Activated naive CD4-positive, alpha-beta T cell treated with anti-CD3 and anti-CD28 coated beads for 36 hours (primary cell): Measurements from ENCODE around the gene TAF5L. TPM values are rescaled to one million over a fixed set of nuclear protein-coding genes. Genes with fewer than 3 reads are reported as not detected.
A peak's percentile ranks its signal among the peaks of the same experiment; 100 is the strongest.
"Not testable (repeated sequence)": the region's sequence is repeated elsewhere in the genome, so short reads cannot be mapped to it uniquely, and the experiment has no call there.

ENCODE experiments used
- CTCF ChIA-PET: fragments of 350-600 bp; sonication (Branson Sonifier 250); formaldehyde crosslinking; loops from one replicate; lab custom pipeline; 2021; ENCODE audit warnings: antibody characterized with exemption; lab: Charles Lee
- DNase-seq: peaks from one replicate; pipeline ENCODE4 v3.0.0-alpha.2; 2020
- H3K27ac Mint-ChIP-seq: one replicate; pipeline ENCODE4 v1.8.0; 2021; ENCODE audit warnings: mild to moderate bottlenecking, mixed read lengths
- H3K27me3 Mint-ChIP-seq: one replicate; pipeline ENCODE4 v1.8.0; 2021; ENCODE audit warnings: low read depth, mixed read lengths
- H3K36me3 Mint-ChIP-seq: one replicate; pipeline ENCODE4 v1.8.0; 2021; ENCODE audit warnings: low read depth, mixed read lengths
- H3K4me1 Mint-ChIP-seq: one replicate; pipeline ENCODE4 v1.8.0; 2021; ENCODE audit warnings: low read depth, mixed read lengths
- H3K4me3 Mint-ChIP-seq: one replicate; pipeline ENCODE4 v1.8.0; 2021; ENCODE audit warnings: mild to moderate bottlenecking, moderate library complexity, mixed read lengths
- H3K9me3 Mint-ChIP-seq: one replicate; pipeline ENCODE4 v1.8.0; 2021; ENCODE audit warnings: mixed read lengths
- intact Hi-C: fragments of 100-400 bp; cut with micrococcal nuclease; formaldehyde crosslinking; loops from one replicate; pipeline ENCODE4 v1.15.1; 2023
- total RNA-seq, 2 experiments: library from RNA; stranded (reverse); gene quantifications; one replicate each; pipeline ENCODE4 v1.2.3, GENCODE V29; 2021

The TAF5L gene
- total RNA-seq, 2 experiments from 2014 or later, result 10.3 TPM

DNA sequence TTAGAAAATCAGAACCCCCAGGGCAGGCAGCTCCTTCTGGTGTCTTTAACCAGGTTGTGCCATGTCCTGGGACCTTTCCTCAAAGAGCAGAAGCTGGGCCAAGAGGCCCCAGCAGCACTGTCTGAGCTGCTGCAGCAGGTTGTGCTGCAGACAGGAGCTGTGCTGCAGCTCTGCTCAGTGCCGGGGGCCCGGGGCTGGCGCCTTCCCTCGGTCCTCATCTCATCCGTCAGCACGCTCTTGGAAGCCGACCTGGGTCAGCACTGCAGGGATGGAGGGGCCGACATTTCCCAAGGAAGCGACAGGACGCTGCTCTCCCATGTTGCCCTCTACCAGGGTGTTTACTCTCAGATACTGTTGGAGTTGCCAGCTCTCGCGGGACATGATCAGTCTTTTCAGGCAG lies 11.8 kb upstream of the TAF5L start:
- Mint-ChIP-seq H3K27me3 (no peaks in the 10 kb centered on the region), H3K9me3 (no peaks in the 10 kb centered on the region), H3K4me1 (peaks cover 4% of the 10 kb centered on the region), H3K36me3 (peaks cover 32% of the 10 kb centered on the region), H3K27ac (no peak overlapping the region), H3K4me3 (no peak overlapping the region)
- CTCF ChIA-PET, result interaction anchor here (0.6 kb wide), 1 partner anchor 11 kb away, joined by 3 read pairs; no protein-coding TSS in a partner anchor
- no peak for DNase-seq
- intact Hi-C loops, result no loop called here

DNA sequence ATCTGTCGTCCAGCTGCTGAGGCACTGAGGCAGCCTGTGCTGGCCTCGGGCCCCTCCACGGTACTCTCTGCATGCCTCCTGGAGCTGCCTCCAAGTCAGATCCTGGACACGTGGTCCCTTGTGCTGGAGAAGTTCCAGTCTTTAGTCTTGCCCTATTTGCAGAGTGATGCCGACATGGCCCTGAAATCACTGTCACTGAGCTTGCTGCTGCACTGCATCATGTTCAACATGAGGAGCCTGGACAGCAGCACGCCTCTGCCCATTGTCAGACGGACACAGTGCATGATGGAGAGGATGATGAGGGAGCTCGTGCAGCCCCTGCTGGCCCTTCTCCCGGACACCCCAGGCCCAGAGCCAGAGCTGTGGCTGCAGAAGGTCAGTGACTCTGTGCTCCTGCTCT lies 10.1 kb upstream of the TAF5L start:
- no peak for DNase-seq
- Mint-ChIP-seq H3K36me3 (peaks cover 41% of the 10 kb centered on the region), H3K27me3 (no peaks in the 10 kb centered on the region), H3K27ac (no peak overlapping the region), H3K4me3 (no peak overlapping the region), H3K9me3 (no peaks in the 10 kb centered on the region), H3K4me1 (peaks cover 10% of the 10 kb centered on the region)
- intact Hi-C loops, result no loop called here
- CTCF ChIA-PET, result no interaction called here

DNA sequence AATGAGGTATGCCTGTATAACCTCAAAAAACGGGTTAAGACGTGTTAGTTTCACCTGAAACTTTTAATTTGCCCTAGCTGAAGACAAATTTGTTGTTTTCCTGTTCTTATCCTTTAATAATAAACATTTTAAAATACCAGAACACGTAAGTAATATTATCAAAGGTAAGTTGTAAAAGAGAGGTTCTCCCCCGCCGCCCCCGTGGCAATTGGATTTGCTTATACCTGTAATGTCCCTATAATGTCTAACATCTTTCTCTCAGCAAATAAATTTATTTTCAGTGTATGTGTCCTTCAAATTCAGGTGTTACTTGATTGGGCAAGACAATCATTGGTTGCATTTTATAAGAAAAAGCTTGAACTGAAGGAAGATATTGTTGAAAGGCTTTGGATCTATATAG lies 6.0 kb upstream of the TAF5L start:
- no peaks in the 10 kb centered on the region for H3K27me3 Mint-ChIP-seq
- CTCF ChIA-PET, result interaction anchor here (0.7 kb wide), 1 partner anchor 17 kb away, joined by 5 read pairs; no protein-coding TSS in a partner anchor
- intact Hi-C loops, result no loop called here
- no peak overlapping the region for H3K27ac Mint-ChIP-seq
- H3K4me1 Mint-ChIP-seq, result peaks cover 32% of the 10 kb centered on the region
- no peak for DNase-seq
- H3K9me3 Mint-ChIP-seq, result no peaks in the 10 kb centered on the region
- no peak overlapping the region for H3K4me3 Mint-ChIP-seq
- peaks cover 40% of the 10 kb centered on the region for H3K36me3 Mint-ChIP-seq

DNA sequence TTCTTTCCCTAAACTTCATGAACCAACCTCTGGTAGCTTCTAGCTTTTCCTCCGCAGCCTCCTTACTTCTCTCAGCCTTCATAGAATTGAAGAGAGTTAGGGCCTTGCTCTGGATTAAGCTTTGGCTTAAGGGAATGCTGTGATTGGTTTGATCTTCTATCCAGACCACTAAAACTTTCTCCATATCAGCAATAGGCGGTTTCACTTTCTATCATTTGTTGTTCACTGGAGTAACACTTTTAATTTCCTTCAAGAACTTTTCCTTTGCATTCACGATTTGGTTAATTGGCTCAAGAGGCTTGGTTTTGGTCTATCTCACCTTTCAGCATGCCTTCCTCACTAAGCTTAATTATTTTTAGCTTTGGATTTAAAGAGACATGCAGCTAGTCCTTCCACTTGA lies 5.2 kb upstream of the TAF5L start:
- Mint-ChIP-seq H3K4me1 (peaks cover 30% of the 10 kb centered on the region), H3K4me3 (no peak overlapping the region), H3K36me3 (peaks cover 38% of the 10 kb centered on the region), H3K27me3 (no peaks in the 10 kb centered on the region), H3K27ac (no peak overlapping the region), H3K9me3 (no peaks in the 10 kb centered on the region)
- CTCF ChIA-PET, result interaction anchor here (0.6 kb wide), 1 partner anchor 130 kb away, joined by 4 read pairs; no protein-coding TSS in a partner anchor
- intact Hi-C loops, result no loop called here
- DNase-seq, result no peak

DNA sequence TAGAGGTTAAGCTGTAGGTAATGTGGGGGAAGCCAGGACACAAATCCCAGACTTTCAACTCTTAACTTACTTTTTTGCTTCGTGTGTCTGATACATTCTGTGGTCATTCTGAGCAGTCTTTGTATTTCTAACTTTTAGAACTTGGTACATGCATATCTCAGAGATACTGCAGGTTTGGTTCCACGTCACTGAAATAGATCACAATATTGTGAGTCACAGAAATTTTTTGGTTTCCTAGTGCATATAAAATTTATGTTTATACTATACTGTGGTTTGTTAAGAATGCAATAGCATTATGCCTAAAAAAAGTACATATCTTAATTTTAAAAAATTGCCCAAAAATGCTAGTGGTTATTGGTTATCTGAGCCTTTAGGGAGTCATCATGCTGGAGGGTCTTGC lies 3.3 kb upstream of the TAF5L start:
- Mint-ChIP-seq H3K9me3 (no peaks in the 10 kb centered on the region), H3K27ac (no peak overlapping the region), H3K4me3 (no peak overlapping the region), H3K4me1 (peaks cover 38% of the 10 kb centered on the region), H3K27me3 (no peaks in the 10 kb centered on the region), H3K36me3 (peaks cover 24% of the 10 kb centered on the region)
- CTCF ChIA-PET, result interaction anchor here (1.3 kb wide), 1 partner anchor 32 kb away, joined by 3 read pairs; no protein-coding TSS in a partner anchor
- intact Hi-C loops, result loop anchor here (10.0 kb wide), 1 partner anchor 1346 kb away; the partner anchor contains the start of genes ARV1 and TTC13
- DNase-seq, result no peak

DNA sequence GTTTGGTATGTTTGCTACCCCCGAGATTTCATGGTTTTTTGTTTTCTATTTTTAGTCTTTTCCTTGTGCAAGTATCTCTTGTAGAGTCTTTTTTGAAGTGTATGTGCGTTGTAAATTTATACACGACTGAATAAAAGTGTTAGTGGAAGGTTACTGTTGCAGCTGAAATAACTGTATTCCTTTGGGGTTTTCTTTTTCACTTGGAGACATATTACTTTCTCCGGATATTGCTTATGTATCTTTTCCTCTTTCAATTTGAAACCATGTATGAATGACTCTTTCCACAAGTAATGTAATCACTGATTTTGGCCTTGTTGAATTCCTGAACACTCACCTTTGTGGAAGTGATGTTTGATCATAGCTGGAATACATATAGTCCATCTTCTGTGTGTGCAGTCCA lies 1.1 kb upstream of the TAF5L start:
- Mint-ChIP-seq H3K9me3 (no peaks in the 10 kb centered on the region), H3K4me1 (peaks cover 55% of the 10 kb centered on the region), H3K27ac (peak overlapping the region; percentile 89), H3K36me3 (peaks cover 19% of the 10 kb centered on the region), H3K27me3 (no peaks in the 10 kb centered on the region), H3K4me3 (peak overlapping the region; percentile 99)
- intact Hi-C loops, result loop anchor here (2.0 to 10.0 kb wide), 3 partner anchors 374 to 1348 kb away; partner anchors contain the start of genes ARV1, COG2 and TTC13
- CTCF ChIA-PET, result interaction anchor here (0.6 to 1.5 kb wide), 3 partner anchors 11 to 679 kb away, joined by 3 to 5 read pairs (median 3); no protein-coding TSS in a partner anchor
- DNase-seq, result no peak

DNA sequence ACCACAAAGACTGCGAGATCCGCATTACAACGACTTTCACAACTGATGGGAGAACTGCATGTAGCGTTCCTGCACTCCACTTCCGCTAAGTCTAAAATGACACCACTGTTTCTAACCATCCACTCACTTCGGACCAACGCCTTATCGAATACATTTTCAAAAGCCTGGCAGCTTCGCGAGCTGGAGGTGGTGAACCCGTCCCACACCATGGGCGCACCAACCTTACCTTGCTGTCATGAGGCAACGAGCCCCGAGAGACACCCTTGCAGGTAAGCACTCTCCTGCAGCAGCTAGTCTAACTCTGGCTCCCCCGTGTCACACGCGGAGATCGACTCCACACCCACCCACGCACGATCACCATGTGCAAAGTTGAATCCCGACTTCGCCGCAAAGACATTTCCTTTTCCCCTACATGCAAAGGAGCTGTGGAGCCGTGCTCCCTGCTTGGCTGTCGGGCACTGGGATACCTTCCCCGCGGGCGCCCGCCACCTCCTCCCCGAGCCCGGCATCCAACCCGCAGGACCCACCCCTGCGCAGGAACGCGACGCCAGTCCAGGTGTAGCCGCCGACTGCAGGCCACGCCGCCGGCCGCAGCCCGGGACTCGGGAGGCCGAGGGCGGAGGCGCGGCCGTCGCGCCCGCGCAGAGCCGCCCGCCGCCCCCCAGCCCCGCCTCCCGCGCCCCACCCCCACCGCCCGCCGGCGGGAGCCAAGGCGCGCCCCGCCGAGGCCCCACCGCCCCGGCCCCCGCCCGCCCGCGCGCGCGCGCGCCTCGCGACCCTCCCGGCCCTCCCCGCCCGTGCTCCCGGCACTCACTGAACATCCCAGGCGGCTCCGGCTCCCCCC lies 629 bp downstream of the TAF5L start:
- intact Hi-C loops, result loop anchor here (10.0 kb wide), 1 partner anchor 1350 kb away; the partner anchor contains the start of genes ARV1 and TTC13
- H3K4me1 Mint-ChIP-seq, result peaks cover 53% of the 10 kb centered on the region
- peak; percentile 52 for DNase-seq
- peaks cover 14% of the 10 kb centered on the region for H3K36me3 Mint-ChIP-seq
- H3K27me3 Mint-ChIP-seq, result no peaks in the 10 kb centered on the region
- CTCF ChIA-PET, result no interaction called here
- H3K27ac Mint-ChIP-seq, result peak overlapping the region; percentile 82
- peak overlapping the region; percentile 91 for H3K4me3 Mint-ChIP-seq
- no peaks in the 10 kb centered on the region for H3K9me3 Mint-ChIP-seq

DNA sequence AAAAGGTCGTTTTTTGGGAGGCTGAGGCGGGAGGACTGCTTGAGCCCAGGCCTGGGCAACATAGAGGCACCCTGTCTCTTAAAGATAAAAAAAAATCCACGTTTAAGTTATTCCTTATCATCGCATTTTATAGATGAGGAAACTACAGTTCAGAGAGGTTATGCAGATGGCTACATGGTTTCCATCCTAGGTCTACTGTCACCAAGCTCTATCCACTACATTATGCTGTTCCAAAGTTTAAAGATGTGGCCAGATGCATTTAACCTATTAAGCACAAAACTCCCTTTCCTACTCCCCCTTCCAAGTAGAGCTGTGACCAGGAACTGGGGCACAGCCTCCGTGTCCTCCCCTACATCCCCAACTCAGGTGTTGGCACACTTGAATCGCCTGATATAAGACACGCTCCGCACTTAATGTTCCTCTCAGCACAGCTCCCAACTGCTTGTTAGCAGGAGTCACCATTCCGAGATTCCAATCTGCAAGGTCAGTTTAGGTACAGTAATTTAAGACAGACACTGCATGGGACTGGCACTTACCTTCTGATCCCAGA lies 1.3 kb downstream of the TAF5L start:
- peak overlapping the region; percentile 82 for H3K27ac Mint-ChIP-seq
- intact Hi-C loops, result loop anchor here (10.0 kb wide), 1 partner anchor 1350 kb away; the partner anchor contains the start of genes ARV1 and TTC13
- peaks cover 54% of the 10 kb centered on the region for H3K4me1 Mint-ChIP-seq
- peak overlapping the region; percentile 91 for H3K4me3 Mint-ChIP-seq
- CTCF ChIA-PET, result interaction anchor here (1.2 kb wide), 1 partner anchor 66 kb away, joined by 8 read pairs; the partner anchor contains the start of gene ABCB10
- H3K27me3 Mint-ChIP-seq, result no peaks in the 10 kb centered on the region
- no peaks in the 10 kb centered on the region for H3K9me3 Mint-ChIP-seq
- peaks cover 8% of the 10 kb centered on the region for H3K36me3 Mint-ChIP-seq
- DNase-seq, result no peak

DNA sequence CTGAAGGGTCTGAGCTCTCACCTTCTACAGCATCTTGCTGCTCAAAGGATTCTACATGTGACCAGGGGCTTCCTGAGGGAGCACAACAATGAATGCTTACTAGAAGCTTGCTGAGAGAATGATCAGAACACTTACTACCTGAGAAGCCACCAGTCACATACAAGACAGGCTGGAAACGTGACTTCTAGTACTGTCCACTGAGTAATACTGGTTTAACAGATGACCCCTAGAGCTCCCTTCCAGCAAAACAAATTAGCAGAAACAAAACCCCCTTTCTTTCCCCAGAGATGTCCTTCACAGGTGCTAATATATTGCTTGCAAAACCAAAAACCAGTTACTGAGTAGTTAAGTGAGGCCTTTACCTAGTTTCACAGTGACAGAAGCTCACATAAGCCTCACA lies 2.1 kb downstream of the TAF5L start:
- no peak overlapping the region for H3K27ac Mint-ChIP-seq
- CTCF ChIA-PET, result interaction anchor here (1.2 kb wide), 1 partner anchor 65 kb away, joined by 8 read pairs; the partner anchor contains the start of gene ABCB10
- H3K4me1 Mint-ChIP-seq, result peaks cover 56% of the 10 kb centered on the region
- H3K9me3 Mint-ChIP-seq, result no peaks in the 10 kb centered on the region
- intact Hi-C loops, result loop anchor here (10.0 kb wide), 1 partner anchor 1351 kb away; the partner anchor contains the start of genes ARV1 and TTC13
- no peaks in the 10 kb centered on the region for H3K27me3 Mint-ChIP-seq
- peak overlapping the region; percentile 32 for H3K4me3 Mint-ChIP-seq
- DNase-seq, result no peak
- peaks cover 5% of the 10 kb centered on the region for H3K36me3 Mint-ChIP-seq

DNA sequence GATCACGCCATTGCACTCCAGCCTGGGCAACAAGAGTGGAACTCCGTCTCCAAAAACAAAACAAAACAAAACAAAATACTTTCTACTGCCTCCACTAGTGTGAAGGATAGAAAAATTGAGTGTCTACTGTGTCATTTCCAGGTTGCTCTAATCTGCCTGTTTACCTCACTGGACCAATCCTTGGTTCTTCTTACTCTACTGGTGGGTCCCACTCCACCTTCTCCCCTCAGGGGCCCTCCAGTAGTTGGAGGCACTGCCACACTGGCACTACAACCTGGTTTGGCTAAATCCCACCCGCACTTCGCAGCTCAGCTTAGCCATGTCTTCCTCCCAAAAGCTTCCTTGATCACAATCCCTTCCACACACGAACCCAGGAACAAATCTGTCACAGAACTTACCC lies 2.7 kb downstream of the TAF5L start:
- intact Hi-C loops, result loop anchor here (10.0 kb wide), 1 partner anchor 1352 kb away; the partner anchor contains the start of genes ARV1 and TTC13
- Mint-ChIP-seq H3K4me1 (peaks cover 56% of the 10 kb centered on the region), H3K27me3 (no peaks in the 10 kb centered on the region), H3K4me3 (no peak overlapping the region), H3K27ac (no peak overlapping the region), H3K9me3 (no peaks in the 10 kb centered on the region), H3K36me3 (no peaks in the 10 kb centered on the region)
- DNase-seq, result no peak
- CTCF ChIA-PET, result interaction anchor here (1.2 kb wide), 1 partner anchor 64 kb away, joined by 8 read pairs; the partner anchor contains the start of gene ABCB10

DNA sequence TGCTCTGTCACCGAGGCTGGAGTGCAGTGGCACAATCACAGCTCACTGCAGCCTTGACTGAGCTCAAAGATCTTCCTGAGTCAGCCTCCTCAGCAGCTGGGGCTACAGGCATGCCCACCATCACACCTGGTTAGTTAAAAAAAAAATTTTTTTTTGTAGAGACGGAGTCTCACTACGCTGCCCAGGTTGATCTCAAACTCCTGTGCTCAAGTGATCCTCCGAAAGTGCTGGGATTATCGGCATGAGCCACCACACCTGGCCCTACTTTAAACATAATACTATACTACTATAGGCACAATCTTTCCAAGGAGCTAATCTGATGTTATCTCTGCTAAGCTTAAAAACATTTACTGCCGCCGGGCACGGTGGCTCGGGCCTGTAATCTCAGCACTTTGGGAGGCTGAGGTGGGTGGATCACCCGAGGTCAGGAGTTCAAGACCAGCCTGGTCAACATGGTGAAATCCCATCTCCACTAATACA lies 3.2 kb downstream of the TAF5L start:
- DNase-seq, H3K27me3 Mint-ChIP-seq, H3K27ac Mint-ChIP-seq, H3K9me3 Mint-ChIP-seq, H3K36me3 Mint-ChIP-seq, H3K4me3 Mint-ChIP-seq: not testable (repeated sequence)
- peaks cover 58% of the 10 kb centered on the region for H3K4me1 Mint-ChIP-seq
- intact Hi-C loops, result loop anchor here (10.0 kb wide), 1 partner anchor 1352 kb away; the partner anchor contains the start of genes ARV1 and TTC13
- CTCF ChIA-PET, result interaction anchor here (0.8 kb wide), 1 partner anchor 64 kb away, joined by 4 read pairs; the partner anchor contains the start of gene ABCB10

DNA sequence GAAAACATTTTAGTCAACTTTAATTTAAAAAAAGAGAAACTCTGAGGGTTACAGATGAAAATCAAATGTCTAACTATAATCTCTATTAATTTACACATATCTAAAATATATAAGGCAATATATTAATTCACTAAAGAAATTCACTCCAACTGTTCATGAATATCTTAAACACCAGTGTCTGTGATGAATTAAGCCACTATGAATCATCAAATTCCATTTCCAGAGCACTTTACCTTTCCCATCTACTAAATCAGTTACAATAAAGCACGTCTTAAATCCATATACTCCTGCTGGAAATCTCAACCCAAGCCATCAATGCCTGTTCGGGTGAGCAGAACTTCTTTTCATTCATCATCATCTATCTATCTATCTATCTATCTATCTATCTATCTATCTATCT lies 4.3 kb downstream of the TAF5L start:
- H3K27me3 Mint-ChIP-seq, result no peaks in the 10 kb centered on the region
- H3K4me3 Mint-ChIP-seq, result no peak overlapping the region
- no peak overlapping the region for H3K27ac Mint-ChIP-seq
- H3K4me1 Mint-ChIP-seq, result peaks cover 58% of the 10 kb centered on the region
- no peaks in the 10 kb centered on the region for H3K9me3 Mint-ChIP-seq
- DNase-seq, result no peak
- no peaks in the 10 kb centered on the region for H3K36me3 Mint-ChIP-seq
- CTCF ChIA-PET, result interaction anchor here (0.8 kb wide), 1 partner anchor 63 kb away, joined by 4 read pairs; the partner anchor contains the start of gene ABCB10
- intact Hi-C loops, result loop anchor here (10.0 kb wide), 1 partner anchor 1353 kb away; the partner anchor contains the start of genes ARV1 and TTC13
